AG04449 (cell line): Measurements from ENCODE around the gene KCNC3.
"Not testable (repeated sequence)": the region's sequence is repeated elsewhere in the genome, so short reads cannot be mapped to it uniquely, and the experiment has no call there.

ENCODE experiments used
- CTCF ChIA-PET: fragments of 350-600 bp; formaldehyde crosslinking; extraction: SDS; loops from one replicate; lab custom pipeline; 2021; ENCODE audit warnings: antibody characterized with exemption; lab: Yijun Ruan, JAX
- POLR2A ChIA-PET: fragments of 400-600, 350-600 bp; formaldehyde crosslinking; extraction: SDS; loops from one replicate; lab custom pipeline; 2020; ENCODE audit warnings: antibody characterized with exemption, inconsistent platforms; lab: Yijun Ruan, JAX
- DNase-seq: peaks from one replicate; pipeline ENCODE4 v3.0.0-alpha.2; 2010; ENCODE audit warnings: low read depth, low spot score
- H3K4me3 ChIP-seq: 2 replicates; pipeline ENCODE4 v1.5.1; 2011; ENCODE audit warnings: low read depth, mild to moderate bottlenecking, control low read depth, low read length
- CTCF ChIP-seq: IDR thresholded peaks from one replicate; pipeline ENCODE4 v1.5.1; 2011; ENCODE audit warnings: mild to moderate bottlenecking, moderate library complexity, low read length, control low read depth, inconsistent platforms; ENCODE audit not compliant: insufficient read depth; ENCODE audit errors: missing control alignments

KCNC3 gene

GRCh38 chr19:50331994-50332243 is 2.7 kb upstream of the KCNC3 start:
- no peak for DNase-seq
- ChIA-PET CTCF (no interaction called here), POLR2A (no interaction called here)
- no peak for TF ChIP-seq CTCF
- H3K4me3 ChIP-seq = no peak overlapping the region

- DNase-seq = no peak
- ChIA-PET CTCF (interaction anchor here (1.1 kb wide), 1 partner anchor 452 kb away, joined by 3 read pairs; no protein-coding TSS in a partner anchor), POLR2A (no interaction called here)
- H3K4me3 ChIP-seq = no peak overlapping the region
- TF ChIP-seq CTCF = no peak
Measured at GRCh38 chr19:50331221-50331993, 2.2 kb upstream of the KCNC3 start.

- no peak for DNase-seq
- POLR2A ChIA-PET = no interaction called here
- H3K4me3 ChIP-seq = no peak overlapping the region
- CTCF ChIA-PET = interaction anchor here (1.1 kb wide), 1 partner anchor 453 kb away, joined by 3 read pairs; no protein-coding TSS in a partner anchor
- TF ChIP-seq CTCF = no peak
Measured at GRCh38 chr19:50330365-50331078, 1.3 kb upstream of the KCNC3 start.

DNA sequence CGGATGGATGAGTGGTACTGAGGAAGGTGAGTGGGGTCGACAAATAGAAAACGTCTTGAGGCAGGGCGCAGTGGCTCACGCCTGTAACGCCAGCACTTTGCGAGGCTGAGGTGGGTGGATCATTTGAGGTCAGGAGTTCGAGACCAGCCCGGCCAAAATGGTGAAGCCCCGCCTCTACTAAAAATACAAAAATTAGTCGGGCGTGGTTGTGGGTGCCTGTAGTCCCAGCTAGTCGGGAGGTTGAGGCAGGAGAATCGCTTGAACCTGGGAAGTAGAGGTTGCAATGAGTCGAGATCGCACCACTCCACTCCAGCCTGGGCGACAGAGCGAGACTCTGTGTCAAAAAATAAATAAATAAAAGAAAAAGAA is 733 bp upstream of the KCNC3 start:
- DNase-seq, POLR2A ChIA-PET: not testable (repeated sequence)
- H3K4me3 ChIP-seq = peak overlapping the region; percentile 37; the same call in 1 of the 2 replicates
- CTCF ChIA-PET = interaction anchor here (1.1 kb wide), 1 partner anchor 454 kb away, joined by 3 read pairs; no protein-coding TSS in a partner anchor

- no peak for DNase-seq
- ChIA-PET POLR2A (interaction anchor here (0.8 kb wide), 1 partner anchor 396 kb away, joined by 5 read pairs; no protein-coding TSS in a partner anchor), CTCF (interaction anchor here (0.6 to 1.6 kb wide), 2 partner anchors 13 to 76 kb away, joined by 3 read pairs; no protein-coding TSS in a partner anchor)
- peak; percentile 24 for TF ChIP-seq CTCF
- H3K4me3 ChIP-seq = no peak overlapping the region
Measured at GRCh38 chr19:50328873-50329145, 368 bp downstream of the KCNC3 start.

- TF ChIP-seq CTCF = no peak
- H3K4me3 ChIP-seq = peak overlapping the region; percentile 29; the same call in 1 of the 2 replicates
- POLR2A ChIA-PET = interaction anchor here (0.8 kb wide), 1 partner anchor 396 kb away, joined by 5 read pairs; no protein-coding TSS in a partner anchor
- DNase-seq = no peak
- CTCF ChIA-PET = interaction anchor here (1.6 kb wide), 1 partner anchor 76 kb away, joined by 3 read pairs; no protein-coding TSS in a partner anchor
Measured at GRCh38 chr19:50328224-50328872, 829 bp downstream of the KCNC3 start.
